Mesothelial cell of epicardium (in vitro differentiated cells): Measurements from ENCODE around the gene CMTM1. TPM values are rescaled to one million over a fixed set of nuclear protein-coding genes. Genes with fewer than 3 reads are reported as not detected.

ENCODE experiments used
- DNase-seq, 2 experiments: peaks; one replicate each; pipeline ENCODE4 v3.0.0; 2021; ENCODE audit warnings: low spot score in 2 of 2; ENCODE audit not compliant: unreplicated experiment in 2 of 2
- H3K27ac Mint-ChIP-seq: 2 replicates; pipeline ENCODE4 v1.8.0; 2021; ENCODE audit warnings: mixed read lengths
- H3K27me3 Mint-ChIP-seq: 2 replicates; pipeline ENCODE4 v1.8.0; 2021; ENCODE audit warnings: low read depth, mixed read lengths
- H3K36me3 Mint-ChIP-seq: 2 replicates; pipeline ENCODE4 v1.8.0; 2021; ENCODE audit warnings: mixed read lengths
- H3K4me1 Mint-ChIP-seq: 2 replicates; pipeline ENCODE4 v1.8.0; 2021; ENCODE audit warnings: mixed read lengths
- H3K4me3 Mint-ChIP-seq: 2 replicates; pipeline ENCODE4 v1.8.0; 2021; ENCODE audit warnings: mild to moderate bottlenecking, moderate library complexity, mixed read lengths
- H3K9me3 Mint-ChIP-seq: 2 replicates; pipeline ENCODE4 v1.8.0; 2021; ENCODE audit warnings: mixed read lengths
- CTCF ChIP-seq: fragments of 200-600 bp; sonication (generic); IDR thresholded peaks from one replicate; pipeline ENCODE4 v1.5.0; 2021; ENCODE audit warnings: antibody characterized with exemption; ENCODE audit not compliant: unreplicated experiment
- total RNA-seq: library from RNA; stranded (reverse); gene quantifications from 3 replicates; pipeline ENCODE4 v1.2.1, GENCODE V29; 2021

The CMTM1 gene
- 10.0 to 10.3 TPM (median 10.2 TPM) in 3 replicates for total RNA-seq

- Mint-ChIP-seq H3K9me3 (no peaks in the 10 kb centered on the region), H3K27me3 (no peaks in the 10 kb centered on the region), H3K4me3 (no peak within 1 kb of the TSS), H3K36me3 (peaks cover 22% of the 10 kb centered on the region), H3K27ac (no peak within 1 kb of the TSS), H3K4me1 (peaks cover 4% of the 10 kb centered on the region)
- no peak for DNase-seq
- no peak for TF ChIP-seq CTCF
Measured at GRCh38 chr16:66566051-66566901, at the start of gene CMTM1. Gene CMTM1, plus strand, starts transcription at chr16:66566439. Its CDS starts 75 bp downstream, at chr16:66566514.

GRCh38 chr16:66516509-66516807 lies 49.8 kb upstream of the CMTM1 start:
- H3K9me3 Mint-ChIP-seq: no peaks in the 10 kb centered on the region
- H3K27me3 Mint-ChIP-seq: no peaks in the 10 kb centered on the region
- no peak for DNase-seq
- peaks cover 28% of the 10 kb centered on the region for H3K36me3 Mint-ChIP-seq
- TF ChIP-seq CTCF: no peak
- H3K27ac Mint-ChIP-seq: peak overlapping the region; percentile 94
- no peak overlapping the region for H3K4me3 Mint-ChIP-seq
- peaks cover 11% of the 10 kb centered on the region for H3K4me1 Mint-ChIP-seq

GRCh38 chr16:66516808-66517585 lies 49.2 kb upstream of the CMTM1 start:
- no peaks in the 10 kb centered on the region for H3K27me3 Mint-ChIP-seq
- no peak for DNase-seq
- H3K4me3 Mint-ChIP-seq: no peak overlapping the region
- no peak for TF ChIP-seq CTCF
- peaks cover 9% of the 10 kb centered on the region for H3K4me1 Mint-ChIP-seq
- H3K9me3 Mint-ChIP-seq: no peaks in the 10 kb centered on the region
- H3K36me3 Mint-ChIP-seq: peaks cover 27% of the 10 kb centered on the region
- H3K27ac Mint-ChIP-seq: peak overlapping the region; percentile 94

GRCh38 chr16:66517586-66518263 lies 48.5 kb upstream of the CMTM1 start:
- peak overlapping the region; percentile 94 for H3K27ac Mint-ChIP-seq
- TF ChIP-seq CTCF: no peak
- peaks cover 9% of the 10 kb centered on the region for H3K4me1 Mint-ChIP-seq
- no peak overlapping the region for H3K4me3 Mint-ChIP-seq
- H3K9me3 Mint-ChIP-seq: no peaks in the 10 kb centered on the region
- H3K36me3 Mint-ChIP-seq: peaks cover 26% of the 10 kb centered on the region
- H3K27me3 Mint-ChIP-seq: no peaks in the 10 kb centered on the region
- DNase-seq: no peak

- Mint-ChIP-seq H3K36me3 (peaks cover 15% of the 10 kb centered on the region), H3K27ac (no peak overlapping the region), H3K9me3 (no peaks in the 10 kb centered on the region), H3K27me3 (no peaks in the 10 kb centered on the region), H3K4me3 (no peak overlapping the region), H3K4me1 (peaks cover 9% of the 10 kb centered on the region)
- DNase-seq: no peak
- TF ChIP-seq CTCF: no peak
Measured at GRCh38 chr16:66519482-66520373, 46.5 kb upstream of the CMTM1 start.
